ENCODE results near the gene PPP1R12A. TPM values are rescaled to one million over a fixed set of nuclear protein-coding genes. Genes with fewer than 3 reads are reported as not detected.

Gene PPP1R12A
- polyA plus RNA-seq, 2 of the 4 experiments (the other 2 are of a cell fraction) = 28.0 to 74.8 TPM

DNA sequence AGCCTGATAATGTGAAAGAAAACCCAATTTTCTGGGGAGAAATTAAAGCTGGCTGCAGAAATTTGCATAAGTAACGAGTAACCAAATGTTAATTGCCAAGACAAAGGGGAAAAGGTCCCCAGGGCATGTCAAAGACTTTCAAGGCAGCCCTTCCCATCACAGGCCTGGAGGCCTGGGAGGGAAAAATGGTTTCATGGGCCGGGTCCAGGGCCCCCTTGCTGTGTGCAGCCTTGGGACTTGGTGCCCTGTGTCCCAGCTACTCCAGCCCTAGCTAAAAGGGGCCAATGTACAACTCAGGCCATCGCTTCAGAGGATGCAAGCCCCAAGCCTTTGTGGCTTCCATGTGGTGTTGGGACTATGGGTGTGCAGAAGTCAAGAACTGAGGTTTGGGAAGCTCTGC, 96.5 kb downstream of the PPP1R12A start:
- DNase-seq (ENCODE audit: low read depth in 1 of 2, low spot score in 1 of 2) (no peak), FAIRE-seq (no peak), ATAC-seq (no peak)
- Histone ChIP-seq H3K4me2 (no peak overlapping the region), H3K9me3 (peaks cover 24% of the 10 kb centered on the region), H3K4me1 (0 out of 3 replicates have a peak, but pooled peaks cover 3% of the 10 kb centered on the region), H3K27ac (no peak overlapping the region), H3K4me3 (no peak overlapping the region)
- TF ChIP-seq JUN (IDR thresholded peaks at IDR 0.05) = no peak
- peak; percentile 79 for TF ChIP-seq ZFP36 (IDR thresholded peaks at IDR 0.05; ENCODE audit: borderline replicate concordance, partially characterized antibody)
- WGBS (ENCODE audit: missing lambda C conversion rate) = 92% methylated on average over 3 of the region's 3 CpGs
- ChIA-PET POLR2A (no interaction called here), CTCF (no interaction called here)

DNA sequence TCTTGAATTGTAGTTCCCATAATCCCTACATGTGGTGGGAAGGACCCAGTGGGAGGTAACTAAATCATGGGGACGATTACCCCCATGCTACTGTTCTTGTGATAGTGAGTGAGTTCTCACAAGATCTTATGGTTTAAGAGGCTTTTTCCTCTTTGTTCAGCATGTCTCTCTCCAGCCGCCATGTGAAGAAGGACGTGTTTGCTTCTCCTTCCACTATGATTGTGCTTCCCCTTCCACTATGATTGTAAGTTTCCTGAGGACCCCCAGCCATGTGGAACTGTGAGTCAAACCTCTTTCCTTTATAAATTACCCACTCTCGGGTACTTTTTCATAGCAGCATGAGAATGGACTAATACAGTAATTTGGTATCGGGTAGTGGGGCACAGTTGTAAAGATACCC, 97.3 kb downstream of the PPP1R12A start:
- H3K4me3 ChIP-seq = no peak overlapping the region
- 94% methylated on average over 5 of the region's 5 CpGs for WGBS (ENCODE audit: missing lambda C conversion rate)
- peaks cover 24% of the 10 kb centered on the region for H3K9me3 ChIP-seq
- FAIRE-seq = no peak
- ATAC-seq = no peak
- H3K4me2 ChIP-seq = no peak overlapping the region
- TF ChIP-seq KDM5A (IDR thresholded peaks at IDR 0.05) (no peak), POLR2AphosphoS2 (conservative IDR thresholded peaks at IDR 0.05; ENCODE audit: low read length) (no peak), RARB (CRISPR knock-in tag; IDR thresholded peaks at IDR 0.05) (no peak), FOSL2 (IDR thresholded peaks at IDR 0.05) (no peak), FOSL2 (CRISPR knock-in tag; IDR thresholded peaks at IDR 0.05) (no peak), RFX5 (IDR thresholded peaks at IDR 0.05) (no peak), CEBPB (IDR thresholded peaks at IDR 0.05) (no peak), NFE2L2 (conservative IDR thresholded peaks at IDR 0.05; ENCODE audit: low read length) (no peak), RCOR1 (IDR thresholded peaks at IDR 0.05; ENCODE audit: low read depth, low read length) (no peak), HDAC2 (IDR thresholded peaks at IDR 0.05) (no peak), ZFP36 (IDR thresholded peaks at IDR 0.05; ENCODE audit: borderline replicate concordance, partially characterized antibody) (no peak)
- TF ChIP-seq, protein P1, sequence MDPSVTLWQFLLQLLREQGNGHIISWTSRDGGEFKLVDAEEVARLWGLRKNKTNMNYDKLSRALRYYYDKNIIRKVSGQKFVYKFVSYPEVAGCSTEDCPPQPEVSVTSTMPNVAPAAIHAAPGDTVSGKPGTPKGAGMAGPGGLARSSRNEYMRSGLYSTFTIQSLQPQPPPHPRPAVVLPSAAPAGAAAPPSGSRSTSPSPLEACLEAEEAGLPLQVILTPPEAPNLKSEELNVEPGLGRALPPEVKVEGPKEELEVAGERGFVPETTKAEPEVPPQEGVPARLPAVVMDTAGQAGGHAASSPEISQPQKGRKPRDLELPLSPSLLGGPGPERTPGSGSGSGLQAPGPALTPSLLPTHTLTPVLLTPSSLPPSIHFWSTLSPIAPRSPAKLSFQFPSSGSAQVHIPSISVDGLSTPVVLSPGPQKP (IDR thresholded peaks at IDR 0.05; ENCODE audit: low read depth, low read length) = no peak
- TF ChIP-seq, protein P2, sequence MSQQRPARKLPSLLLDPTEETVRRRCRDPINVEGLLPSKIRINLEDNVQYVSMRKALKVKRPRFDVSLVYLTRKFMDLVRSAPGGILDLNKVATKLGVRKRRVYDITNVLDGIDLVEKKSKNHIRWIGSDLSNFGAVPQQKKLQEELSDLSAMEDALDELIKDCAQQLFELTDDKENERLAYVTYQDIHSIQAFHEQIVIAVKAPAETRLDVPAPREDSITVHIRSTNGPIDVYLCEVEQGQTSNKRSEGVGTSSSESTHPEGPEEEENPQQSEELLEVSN (IDR thresholded peaks at IDR 0.05; ENCODE audit: borderline replicate concordance, low read depth) = no peak
- TF ChIP-seq, protein P3, sequence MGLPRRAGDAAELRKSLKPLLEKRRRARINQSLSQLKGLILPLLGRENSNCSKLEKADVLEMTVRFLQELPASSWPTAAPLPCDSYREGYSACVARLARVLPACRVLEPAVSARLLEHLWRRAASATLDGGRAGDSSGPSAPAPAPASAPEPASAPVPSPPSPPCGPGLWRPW (IDR thresholded peaks at IDR 0.05) = no peak
- no peak for DNase-seq (ENCODE audit: low read depth in 1 of 2, low spot score in 1 of 2)
- H3K4me1 ChIP-seq = 0 out of 3 replicates have a peak, but pooled peaks cover 3% of the 10 kb centered on the region
- POLR2A ChIA-PET = no interaction called here
- no peak overlapping the region for H3K27ac ChIP-seq
- CTCF ChIA-PET = no interaction called here

DNA sequence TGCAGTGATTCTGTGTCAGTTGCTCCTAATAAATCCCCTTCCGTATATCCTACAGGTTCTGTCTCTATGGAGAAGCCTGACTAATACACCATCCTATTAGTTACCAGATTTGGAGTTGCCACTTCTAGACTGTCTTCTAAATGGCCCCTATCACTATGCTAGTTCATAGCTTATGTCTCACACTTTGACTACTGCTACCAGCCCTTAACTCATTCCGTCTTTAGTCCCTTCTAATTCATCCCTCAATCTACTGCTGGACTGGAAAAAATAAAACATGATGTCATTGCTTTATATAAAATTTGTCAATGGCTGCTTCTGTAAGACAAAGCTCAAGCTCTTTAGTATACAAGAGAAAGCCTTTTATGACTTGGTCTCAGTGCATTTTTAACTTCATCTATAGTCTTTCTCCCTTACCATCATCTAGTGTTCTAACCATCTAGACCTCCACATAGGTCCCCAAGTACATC, 99.5 kb downstream of the PPP1R12A start:
- Histone ChIP-seq H3K4me1 (no peaks in the 10 kb centered on the region), H3K27ac (no peak overlapping the region), H3K4me3 (no peak overlapping the region), H3K9me3 (peaks cover 24% of the 10 kb centered on the region), H3K4me2 (no peak overlapping the region)
- no peak for TF ChIP-seq NR3C1 (IDR thresholded peaks at IDR 0.05)
- TF ChIP-seq, protein P4, sequence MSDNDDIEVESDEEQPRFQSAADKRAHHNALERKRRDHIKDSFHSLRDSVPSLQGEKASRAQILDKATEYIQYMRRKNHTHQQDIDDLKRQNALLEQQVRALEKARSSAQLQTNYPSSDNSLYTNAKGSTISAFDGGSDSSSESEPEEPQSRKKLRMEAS (IDR thresholded peaks at IDR 0.05) = no peak
- TF ChIP-seq EP300 (IDR thresholded peaks at IDR 0.05) = no peak
- TF ChIP-seq, protein P5, sequence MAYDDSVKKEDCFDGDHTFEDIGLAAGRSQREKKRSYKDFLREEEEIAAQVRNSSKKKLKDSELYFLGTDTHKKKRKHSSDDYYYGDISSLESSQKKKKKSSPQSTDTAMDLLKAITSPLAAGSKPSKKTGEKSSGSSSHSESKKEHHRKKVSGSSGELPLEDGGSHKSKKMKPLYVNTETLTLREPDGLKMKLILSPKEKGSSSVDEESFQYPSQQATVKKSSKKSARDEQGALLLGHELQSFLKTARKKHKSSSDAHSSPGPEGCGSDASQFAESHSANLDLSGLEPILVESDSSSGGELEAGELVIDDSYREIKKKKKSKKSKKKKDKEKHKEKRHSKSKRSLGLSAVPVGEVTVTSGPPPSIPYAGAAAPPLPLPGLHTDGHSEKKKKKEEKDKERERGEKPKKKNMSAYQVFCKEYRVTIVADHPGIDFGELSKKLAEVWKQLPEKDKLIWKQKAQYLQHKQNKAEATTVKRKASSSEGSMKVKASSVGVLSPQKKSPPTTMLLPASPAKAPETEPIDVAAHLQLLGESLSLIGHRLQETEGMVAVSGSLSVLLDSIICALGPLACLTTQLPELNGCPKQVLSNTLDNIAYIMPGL (CRISPR knock-in tag; IDR thresholded peaks at IDR 0.05; ENCODE audit: borderline replicate concordance) = no peak
- no peak for TF ChIP-seq HDAC2 (IDR thresholded peaks at IDR 0.05)
- TF ChIP-seq ZC3H11A (IDR thresholded peaks at IDR 0.05) = no peak
- TF ChIP-seq POLR2A (IDR thresholded peaks at IDR 0.05; ENCODE audit: low read length) = no peak
- TF ChIP-seq, protein P6, sequence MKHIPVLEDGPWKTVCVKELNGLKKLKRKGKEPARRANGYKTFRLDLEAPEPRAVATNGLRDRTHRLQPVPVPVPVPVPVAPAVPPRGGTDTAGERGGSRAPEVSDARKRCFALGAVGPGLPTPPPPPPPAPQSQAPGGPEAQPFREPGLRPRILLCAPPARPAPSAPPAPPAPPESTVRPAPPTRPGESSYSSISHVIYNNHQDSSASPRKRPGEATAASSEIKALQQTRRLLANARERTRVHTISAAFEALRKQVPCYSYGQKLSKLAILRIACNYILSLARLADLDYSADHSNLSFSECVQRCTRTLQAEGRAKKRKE (CRISPR knock-in tag; IDR thresholded peaks at IDR 0.05; ENCODE audit: low read depth) = no peak
- no peak for TF ChIP-seq CHD2 (IDR thresholded peaks at IDR 0.05; ENCODE audit: low read length, partially characterized antibody)
- no peak; a peak in 1 of 6 replicates for ATAC-seq
- FAIRE-seq = no peak
- WGBS (ENCODE audit: missing lambda C conversion rate) = 95% methylated on average over 2 of the region's 2 CpGs
- no peak for DNase-seq (ENCODE audit: low read depth in 1 of 2, low spot score in 1 of 2)
- POLR2A ChIA-PET = no interaction called here
- CTCF ChIA-PET = interaction anchor here (0.7 kb wide), 1 partner anchor 35 kb away, joined by 4 read pairs; no protein-coding TSS in a partner anchor
